Measurements from ENCODE around the gene POP4. TPM values are rescaled to one million over a fixed set of nuclear protein-coding genes. Genes with fewer than 3 reads are reported as not detected.

The POP4 gene, protein sequence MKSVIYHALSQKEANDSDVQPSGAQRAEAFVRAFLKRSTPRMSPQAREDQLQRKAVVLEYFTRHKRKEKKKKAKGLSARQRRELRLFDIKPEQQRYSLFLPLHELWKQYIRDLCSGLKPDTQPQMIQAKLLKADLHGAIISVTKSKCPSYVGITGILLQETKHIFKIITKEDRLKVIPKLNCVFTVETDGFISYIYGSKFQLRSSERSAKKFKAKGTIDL
- total RNA-seq = 59.5 and 64.3 TPM in 2 replicates

DNA sequence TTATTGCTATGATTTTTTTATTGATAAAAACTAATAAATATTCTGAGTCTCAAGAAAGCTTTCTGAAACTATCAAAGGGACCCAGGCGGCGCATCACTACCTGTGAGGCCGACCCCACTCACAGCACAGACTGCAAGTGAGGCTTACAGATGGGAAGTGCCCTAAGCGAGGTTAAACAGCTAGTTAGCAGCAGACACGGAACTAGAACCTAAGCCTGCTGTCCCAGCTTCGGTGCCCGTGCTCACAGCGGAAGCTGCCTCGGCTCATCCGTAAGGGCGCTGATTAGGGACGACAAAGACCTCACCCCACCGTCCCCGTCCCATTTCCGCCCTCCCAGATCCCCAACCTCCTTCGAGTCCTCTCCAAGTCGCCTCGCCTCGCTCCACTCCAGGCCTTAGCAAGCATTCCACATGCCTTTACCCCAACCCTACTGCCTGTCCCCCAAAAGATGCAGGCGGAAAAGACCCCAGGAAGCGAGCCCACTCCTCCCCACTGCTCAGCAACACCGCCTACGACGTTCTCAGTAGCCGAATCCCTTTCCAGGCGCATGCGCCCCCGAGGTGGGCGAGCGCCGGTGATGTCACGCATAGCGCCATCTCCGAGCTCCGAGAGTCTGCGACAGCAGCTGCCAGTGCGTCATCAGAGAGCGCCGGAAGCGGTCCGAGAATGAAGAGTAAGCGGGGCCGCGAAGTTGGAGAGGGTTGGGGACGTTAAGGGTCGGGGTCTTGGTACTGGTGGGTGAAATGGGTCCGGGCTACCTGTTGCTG, at the start of gene POP4:
Gene POP4 (plus strand): TSS at position 631 of the 767 bp plus-strand sequence. CDS start 36 bp downstream, at position 667.

DNA sequence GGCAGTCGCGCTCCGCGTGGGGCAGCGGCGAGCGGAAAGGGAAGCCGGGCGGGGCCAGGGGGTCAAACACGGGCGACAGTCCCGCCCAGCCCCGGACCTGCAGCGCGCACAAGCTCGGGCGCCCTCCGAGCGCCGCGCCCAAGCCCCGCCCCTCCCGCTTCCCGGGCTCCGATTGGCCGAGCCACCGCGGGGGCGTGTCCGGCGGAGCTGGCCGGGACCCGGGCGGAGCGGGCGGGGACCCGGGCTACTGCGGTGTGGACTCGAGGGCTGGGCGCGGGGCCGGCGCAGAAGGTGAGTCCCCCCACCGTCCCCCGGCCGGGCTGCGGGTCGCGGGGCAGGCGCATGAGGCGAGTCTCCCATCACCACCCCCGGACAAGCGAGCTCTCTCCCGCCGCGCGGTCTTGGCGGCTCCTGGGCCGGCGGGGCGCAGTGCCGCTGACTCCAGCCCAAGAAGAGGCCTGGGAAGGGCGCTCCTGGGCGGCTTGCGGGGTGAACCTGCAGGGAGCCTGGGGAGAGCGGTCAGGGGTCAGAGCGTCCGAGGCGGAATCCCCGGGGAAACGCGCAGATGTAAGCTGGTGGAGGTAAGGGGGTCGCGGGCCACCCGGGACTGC, 59.2 kb downstream of the POP4 start, which contains the start of gene PLEKHF1:
Gene PLEKHF1 (plus strand): TSS at position 247 of the 611 bp plus-strand sequence. CDS start 8,379 bp downstream, outside the sequence.

Other genes with a start within 250 kb of the POP4 start
- not detected in 2 replicates for gene VSTM2B, start 80.3 kb upstream of the POP4 start, total RNA-seq
- gene PLEKHF1, start 59.2 kb downstream of the POP4 start, total RNA-seq = 7.4 and 11.4 TPM in 2 replicates
- 9.8 and 12.8 TPM in 2 replicates for gene C19orf12, start 109.0 kb downstream of the POP4 start, total RNA-seq
- gene CCNE1, start 205.7 kb downstream of the POP4 start, total RNA-seq = 12.0 and 15.9 TPM in 2 replicates